ENCODE data around the gene PXDN.
"Not testable (repeated sequence)": the region's sequence is repeated elsewhere in the genome, so short reads cannot be mapped to it uniquely, and the experiment has no call there.

PXDN gene

GRCh38 chr2:1681323-1682180 lies 62.8 kb downstream of the PXDN start:
- DNase-seq (ENCODE audit: low read depth, low spot score) = no peak

- no peak for DNase-seq (ENCODE audit: low read depth, low spot score)
Measured at GRCh38 chr2:1681017-1681318, 63.3 kb downstream of the PXDN start.

GRCh38 chr2:1680222-1681016 lies 63.9 kb downstream of the PXDN start:
- no peak for DNase-seq (ENCODE audit: low read depth, low spot score)

GRCh38 chr2:1679488-1680039 lies 64.8 kb downstream of the PXDN start:
- DNase-seq (ENCODE audit: low read depth, low spot score) = not testable (repeated sequence)

- not testable (repeated sequence) for DNase-seq (ENCODE audit: low read depth, low spot score)
Measured at GRCh38 chr2:1679065-1679464, 65.2 kb downstream of the PXDN start.

- peak; percentile 47 for DNase-seq (ENCODE audit: low read depth, low spot score)
Measured at GRCh38 chr2:1678609-1679008, 65.7 kb downstream of the PXDN start.

GRCh38 chr2:1677821-1678165 lies 66.5 kb downstream of the PXDN start:
- DNase-seq (ENCODE audit: low read depth, low spot score) = no peak

GRCh38 chr2:1676913-1677820 lies 67.1 kb downstream of the PXDN start:
- DNase-seq (ENCODE audit: low read depth, low spot score) = no peak

GRCh38 chr2:1676091-1676912 lies 68.0 kb downstream of the PXDN start:
- DNase-seq (ENCODE audit: low read depth, low spot score) = no peak

- DNase-seq (ENCODE audit: low read depth, low spot score) = no peak
Measured at GRCh38 chr2:1675633-1676032, 68.7 kb downstream of the PXDN start.

GRCh38 chr2:1674766-1675397 lies 69.4 kb downstream of the PXDN start:
- DNase-seq (ENCODE audit: low read depth, low spot score) = no peak

GRCh38 chr2:1674276-1674675 lies 70.0 kb downstream of the PXDN start:
- DNase-seq (ENCODE audit: low read depth, low spot score) = no peak

- no peak for DNase-seq (ENCODE audit: low read depth, low spot score)
Measured at GRCh38 chr2:1673160-1673944, 71.0 kb downstream of the PXDN start.

- no peak for DNase-seq (ENCODE audit: low read depth, low spot score)
Measured at GRCh38 chr2:1672738-1673137, 71.6 kb downstream of the PXDN start.

GRCh38 chr2:1671916-1672315 lies 72.4 kb downstream of the PXDN start:
- no peak for DNase-seq (ENCODE audit: low read depth, low spot score)

GRCh38 chr2:1670636-1671035 lies 73.7 kb downstream of the PXDN start:
- no peak for DNase-seq (ENCODE audit: low read depth, low spot score)

GRCh38 chr2:1665761-1666505 lies 78.4 kb downstream of the PXDN start:
- DNase-seq (ENCODE audit: low read depth, low spot score) = no peak

GRCh38 chr2:1664698-1665097 lies 79.6 kb downstream of the PXDN start:
- no peak for DNase-seq (ENCODE audit: low read depth, low spot score)

GRCh38 chr2:1664076-1664605 lies 80.2 kb downstream of the PXDN start:
- DNase-seq (ENCODE audit: low read depth, low spot score) = no peak
